HEK293 (cell line): Measurements from ENCODE around the gene CCDC86.

Experiments
- KLF10 ChIP-seq: fragments of 450-650 bp; IDR thresholded peaks from 2 replicates; pipeline ENCODE4 v1.5.1; 2018; ENCODE audit warnings: missing biosample characterization, mild to moderate bottlenecking, missing genetic modification characterization
- ZNF146 ChIP-seq: fragments of 450-650 bp; formaldehyde crosslinking; IDR thresholded peaks from 2 replicates; pipeline ENCODE4 v1.5.1; 2016; ENCODE audit warnings: missing biosample characterization, missing genetic modification characterization
- ZNF155 ChIP-seq: fragments of 450-650 bp; formaldehyde crosslinking; IDR thresholded peaks from 2 replicates; pipeline ENCODE4 v1.5.1; 2016; ENCODE audit warnings: missing biosample characterization, missing genetic modification characterization
- ZNF423 ChIP-seq: fragments of 450-650 bp; formaldehyde crosslinking; IDR thresholded peaks from 2 replicates; pipeline ENCODE4 v1.5.1; 2016; ENCODE audit warnings: missing biosample characterization, missing genetic modification characterization
- ZNF629 ChIP-seq: fragments of 450-650 bp; formaldehyde crosslinking; IDR thresholded peaks from 2 replicates; pipeline ENCODE4 v1.5.1; 2017; ENCODE audit warnings: missing biosample characterization, missing genetic modification characterization
- ZNF707 ChIP-seq: fragments of 450-650 bp; formaldehyde crosslinking; IDR thresholded peaks from 2 replicates; pipeline ENCODE4 v1.5.1; 2016; ENCODE audit warnings: missing biosample characterization, missing genetic modification characterization
- TF ChIP-seq, protein P1 (sequence below): fragments of 450-650 bp; formaldehyde crosslinking; IDR thresholded peaks from 2 replicates; pipeline ENCODE4 v1.5.1; 2016; ENCODE audit warnings: missing biosample characterization, missing genetic modification characterization
- TF ChIP-seq, protein P2 (sequence below): fragments of 450-650 bp; formaldehyde crosslinking; IDR thresholded peaks from 2 replicates; pipeline ENCODE4 v1.5.1; 2016; ENCODE audit warnings: missing biosample characterization, missing genetic modification characterization

DNA sequence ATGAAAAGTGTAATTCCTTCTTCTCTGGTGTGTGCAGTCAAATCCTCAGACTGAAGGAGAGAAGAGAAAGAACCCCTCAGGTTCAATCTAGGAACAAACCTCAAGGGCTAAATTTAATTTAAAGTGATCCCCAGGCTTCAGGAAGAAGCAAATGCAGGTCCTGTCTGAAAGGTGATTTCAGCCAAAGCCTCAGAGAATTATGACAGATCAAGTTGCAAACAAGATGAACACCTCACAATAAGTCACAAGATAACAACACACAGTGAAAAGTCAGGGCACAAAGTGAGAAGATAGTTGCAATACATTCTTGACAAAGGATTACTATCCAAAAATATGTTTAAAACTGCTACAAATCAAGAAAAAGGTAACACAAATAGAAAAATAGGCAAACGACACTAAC lies 37.2 kb downstream of the CCDC86 start:
- TF ChIP-seq KLF10 (tag by site-specific recombination) (no peak), ZNF155 (no peak), ZNF146 (no peak), ZNF707 (no peak), ZNF629 (tag by site-specific recombination) (no peak), ZNF423 (tag by site-specific recombination) (no peak)
- TF ChIP-seq, protein P1, sequence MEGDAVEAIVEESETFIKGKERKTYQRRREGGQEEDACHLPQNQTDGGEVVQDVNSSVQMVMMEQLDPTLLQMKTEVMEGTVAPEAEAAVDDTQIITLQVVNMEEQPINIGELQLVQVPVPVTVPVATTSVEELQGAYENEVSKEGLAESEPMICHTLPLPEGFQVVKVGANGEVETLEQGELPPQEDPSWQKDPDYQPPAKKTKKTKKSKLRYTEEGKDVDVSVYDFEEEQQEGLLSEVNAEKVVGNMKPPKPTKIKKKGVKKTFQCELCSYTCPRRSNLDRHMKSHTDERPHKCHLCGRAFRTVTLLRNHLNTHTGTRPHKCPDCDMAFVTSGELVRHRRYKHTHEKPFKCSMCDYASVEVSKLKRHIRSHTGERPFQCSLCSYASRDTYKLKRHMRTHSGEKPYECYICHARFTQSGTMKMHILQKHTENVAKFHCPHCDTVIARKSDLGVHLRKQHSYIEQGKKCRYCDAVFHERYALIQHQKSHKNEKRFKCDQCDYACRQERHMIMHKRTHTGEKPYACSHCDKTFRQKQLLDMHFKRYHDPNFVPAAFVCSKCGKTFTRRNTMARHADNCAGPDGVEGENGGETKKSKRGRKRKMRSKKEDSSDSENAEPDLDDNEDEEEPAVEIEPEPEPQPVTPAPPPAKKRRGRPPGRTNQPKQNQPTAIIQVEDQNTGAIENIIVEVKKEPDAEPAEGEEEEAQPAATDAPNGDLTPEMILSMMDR (tag by site-specific recombination), result no peak
- TF ChIP-seq, protein P2, sequence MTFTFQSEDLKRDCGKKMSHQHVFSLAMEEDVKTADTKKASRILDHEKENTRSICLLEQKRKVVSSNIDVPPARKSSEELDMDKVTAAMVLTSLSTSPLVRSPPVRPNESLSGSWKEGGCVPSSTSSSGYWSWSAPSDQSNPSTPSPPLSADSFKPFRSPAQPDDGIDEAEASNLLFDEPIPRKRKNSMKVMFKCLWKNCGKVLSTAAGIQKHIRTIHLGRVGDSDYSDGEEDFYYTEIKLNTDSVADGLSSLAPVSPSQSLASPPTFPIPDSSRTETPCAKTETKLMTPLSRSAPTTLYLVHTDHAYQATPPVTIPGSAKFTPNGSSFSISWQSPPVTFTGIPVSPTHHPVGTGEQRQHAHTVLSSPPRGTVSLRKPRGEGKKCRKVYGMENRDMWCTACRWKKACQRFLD (tag by site-specific recombination), result no peak
